Renal cortical epithelial cell (primary cell): ENCODE data around the gene RTRAF. TPM values are rescaled to one million over a fixed set of nuclear protein-coding genes. Genes with fewer than 3 reads are reported as not detected.
A peak's percentile ranks its signal among the peaks of the same experiment; 100 is the strongest.

Experiments used
- DNase-seq: peaks from one replicate; pipeline ENCODE4 v3.0.0-alpha.2; 2011; ENCODE audit warnings: low read depth
- total RNA-seq: library from RNA; depleted of rRNA; stranded (reverse); fragments of >200 nt; gene quantifications from 2 replicates; pipeline ENCODE4 v1.2.3, GENCODE V29; 2014

Gene RTRAF
- total RNA-seq, 1 donor from 2014 or later, result 65.1 TPM

GRCh38 chr14:52020866-52021717, 31.7 kb downstream of the RTRAF start:
- no peak for DNase-seq

- no peak for DNase-seq
Measured at GRCh38 chr14:52021957-52022600, 32.7 kb downstream of the RTRAF start.

GRCh38 chr14:52023518-52023917, 34.2 kb downstream of the RTRAF start:
- no peak for DNase-seq

GRCh38 chr14:52025310-52025709, 36.0 kb downstream of the RTRAF start:
- DNase-seq, result peak; percentile 48

- no peak for DNase-seq
Measured at GRCh38 chr14:52026017-52026660, 36.8 kb downstream of the RTRAF start.

GRCh38 chr14:52026901-52027300, 37.6 kb downstream of the RTRAF start:
- DNase-seq, result no peak

GRCh38 chr14:52029881-52030280, 40.5 kb downstream of the RTRAF start:
- DNase-seq, result no peak

- no peak for DNase-seq
Measured at GRCh38 chr14:52031781-52032180, 42.4 kb downstream of the RTRAF start.

GRCh38 chr14:52032204-52032801, 43.0 kb downstream of the RTRAF start:
- no peak for DNase-seq

GRCh38 chr14:52033101-52033642, 43.8 kb downstream of the RTRAF start:
- peak; percentile 48 for DNase-seq

- no peak for DNase-seq
Measured at GRCh38 chr14:52039124-52039815, 49.9 kb downstream of the RTRAF start.

GRCh38 chr14:52040598-52040997, 51.3 kb downstream of the RTRAF start:
- no peak for DNase-seq

GRCh38 chr14:52042371-52043289, 53.3 kb downstream of the RTRAF start:
- DNase-seq, result no peak

GRCh38 chr14:52043690-52044089, 54.3 kb downstream of the RTRAF start:
- DNase-seq, result peak; percentile 34

GRCh38 chr14:52044791-52045522, 55.6 kb downstream of the RTRAF start:
- DNase-seq, result peak; percentile 82

- DNase-seq, result no peak
Measured at GRCh38 chr14:52046376-52046917, 57.1 kb downstream of the RTRAF start.

- no peak for DNase-seq
Measured at GRCh38 chr14:52048116-52048515, 58.8 kb downstream of the RTRAF start.

GRCh38 chr14:52048641-52049204, 59.4 kb downstream of the RTRAF start:
- peak; percentile 33 for DNase-seq

GRCh38 chr14:52049271-52049670, 59.9 kb downstream of the RTRAF start:
- no peak for DNase-seq
